Progenitor cell of endocrine pancreas (in vitro differentiated cells): ENCODE data around the gene STRIP1. TPM values are rescaled to one million over a fixed set of nuclear protein-coding genes. Genes with fewer than 3 reads are reported as not detected.

Experiments
- DNase-seq: peaks from one replicate; pipeline ENCODE4 v3.0.0; 2021; ENCODE audit warnings: low spot score; ENCODE audit not compliant: unreplicated experiment
- H3K27ac Mint-ChIP-seq: 2 replicates; pipeline ENCODE4 v1.8.0; 2021; ENCODE audit warnings: mild to moderate bottlenecking, moderate library complexity, mixed read lengths
- H3K27me3 Mint-ChIP-seq: 2 replicates; pipeline ENCODE4 v1.8.0; 2021; ENCODE audit warnings: mixed read lengths
- H3K36me3 Mint-ChIP-seq: 2 replicates; pipeline ENCODE4 v1.8.0; 2022; ENCODE audit warnings: mixed read lengths; ENCODE audit not compliant: insufficient read depth
- H3K4me1 Mint-ChIP-seq: 2 replicates; pipeline ENCODE4 v1.8.0; 2021; ENCODE audit warnings: low read depth, mixed read lengths
- H3K4me3 Mint-ChIP-seq: 2 replicates; pipeline ENCODE4 v1.8.0; 2021; ENCODE audit warnings: low read depth, mild to moderate bottlenecking, moderate library complexity, mixed read lengths
- H3K9me3 Mint-ChIP-seq: 2 replicates; pipeline ENCODE4 v1.8.0; 2021; ENCODE audit warnings: low read depth, mixed read lengths
- long read RNA-seq: library from polyadenylated mRNA; unstranded; transcript quantifications from one replicate; pipeline ENCODE4 v2.0.0, GENCODE V29; 2020
- total RNA-seq: library from RNA; stranded (reverse); gene quantifications from 2 replicates; pipeline ENCODE4 v1.2.1, GENCODE V29; 2021
- TF ChIP-seq, protein P1 (sequence below): fragments of 200-600 bp; sonication (generic); IDR thresholded peaks from one replicate; pipeline ENCODE4 v1.5.0; 2021; ENCODE audit warnings: antibody characterized with exemption, mild to moderate bottlenecking; ENCODE audit not compliant: unreplicated experiment

The STRIP1 gene, protein sequence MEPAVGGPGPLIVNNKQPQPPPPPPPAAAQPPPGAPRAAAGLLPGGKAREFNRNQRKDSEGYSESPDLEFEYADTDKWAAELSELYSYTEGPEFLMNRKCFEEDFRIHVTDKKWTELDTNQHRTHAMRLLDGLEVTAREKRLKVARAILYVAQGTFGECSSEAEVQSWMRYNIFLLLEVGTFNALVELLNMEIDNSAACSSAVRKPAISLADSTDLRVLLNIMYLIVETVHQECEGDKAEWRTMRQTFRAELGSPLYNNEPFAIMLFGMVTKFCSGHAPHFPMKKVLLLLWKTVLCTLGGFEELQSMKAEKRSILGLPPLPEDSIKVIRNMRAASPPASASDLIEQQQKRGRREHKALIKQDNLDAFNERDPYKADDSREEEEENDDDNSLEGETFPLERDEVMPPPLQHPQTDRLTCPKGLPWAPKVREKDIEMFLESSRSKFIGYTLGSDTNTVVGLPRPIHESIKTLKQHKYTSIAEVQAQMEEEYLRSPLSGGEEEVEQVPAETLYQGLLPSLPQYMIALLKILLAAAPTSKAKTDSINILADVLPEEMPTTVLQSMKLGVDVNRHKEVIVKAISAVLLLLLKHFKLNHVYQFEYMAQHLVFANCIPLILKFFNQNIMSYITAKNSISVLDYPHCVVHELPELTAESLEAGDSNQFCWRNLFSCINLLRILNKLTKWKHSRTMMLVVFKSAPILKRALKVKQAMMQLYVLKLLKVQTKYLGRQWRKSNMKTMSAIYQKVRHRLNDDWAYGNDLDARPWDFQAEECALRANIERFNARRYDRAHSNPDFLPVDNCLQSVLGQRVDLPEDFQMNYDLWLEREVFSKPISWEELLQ
- 79.1 and 86.4 TPM in 2 replicates for total RNA-seq
- long read RNA-seq, transcript STRIP1-201 (21 exons, 3,265 nt) = major isoform, 28 of 53 reads
- long read RNA-seq, partial matches to known transcripts = 18 of 53 reads
- long read RNA-seq, other reads (novel, unspliced or antisense) = 6 of 53 reads

DNA sequence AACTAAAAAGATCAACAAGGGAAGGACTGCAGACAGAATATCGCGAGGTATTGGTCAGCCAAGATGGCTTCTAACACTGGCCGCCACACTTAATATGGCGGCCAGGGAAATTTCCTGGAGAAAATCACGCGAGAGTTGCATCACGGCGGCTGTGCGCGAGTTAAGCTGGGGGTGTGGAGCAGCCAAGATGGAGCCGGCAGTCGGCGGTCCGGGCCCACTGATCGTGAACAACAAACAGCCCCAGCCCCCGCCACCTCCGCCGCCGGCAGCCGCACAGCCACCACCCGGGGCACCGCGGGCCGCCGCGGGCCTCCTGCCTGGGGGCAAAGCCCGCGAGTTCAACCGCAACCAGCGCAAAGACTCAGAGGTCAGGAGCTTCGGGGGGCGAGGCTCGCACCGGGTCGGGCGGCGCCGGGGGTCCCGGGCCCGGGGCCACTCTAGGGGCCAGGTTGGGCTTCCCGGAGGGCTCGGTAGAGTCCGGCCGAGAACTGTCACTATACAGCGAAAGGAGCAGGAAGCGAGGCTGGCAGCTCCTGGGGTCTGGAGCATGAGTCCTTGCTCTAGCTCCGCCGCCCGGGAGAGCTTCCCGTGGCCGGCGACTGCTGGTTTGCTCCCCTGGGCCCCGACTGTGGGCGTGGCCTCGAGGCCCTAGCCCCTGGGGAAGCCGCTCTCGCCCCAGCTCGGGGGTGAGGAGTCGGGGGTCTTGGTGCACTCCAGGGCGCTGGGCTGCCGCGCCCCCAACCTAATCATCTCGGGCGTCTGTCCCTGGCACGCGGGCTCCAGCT lies at the start of gene STRIP1:
STRIP1 (plus strand) TSS at position 174 of the 785 bp plus-strand sequence; CDS start at position 188, 14 bp downstream.
- peak; percentile 74 for DNase-seq
- Mint-ChIP-seq H3K36me3 (peaks cover 11% of the 10 kb centered on the region), H3K27me3 (no peaks in the 10 kb centered on the region)

GRCh38 chr1:109985247-109986053 lies 49.0 kb upstream of the STRIP1 start:
- Mint-ChIP-seq H3K9me3 (no peaks in the 10 kb centered on the region), H3K36me3 (peaks cover 11% of the 10 kb centered on the region)

More for the DNA sequence above, at the start of gene STRIP1:
- TF ChIP-seq, protein P1, sequence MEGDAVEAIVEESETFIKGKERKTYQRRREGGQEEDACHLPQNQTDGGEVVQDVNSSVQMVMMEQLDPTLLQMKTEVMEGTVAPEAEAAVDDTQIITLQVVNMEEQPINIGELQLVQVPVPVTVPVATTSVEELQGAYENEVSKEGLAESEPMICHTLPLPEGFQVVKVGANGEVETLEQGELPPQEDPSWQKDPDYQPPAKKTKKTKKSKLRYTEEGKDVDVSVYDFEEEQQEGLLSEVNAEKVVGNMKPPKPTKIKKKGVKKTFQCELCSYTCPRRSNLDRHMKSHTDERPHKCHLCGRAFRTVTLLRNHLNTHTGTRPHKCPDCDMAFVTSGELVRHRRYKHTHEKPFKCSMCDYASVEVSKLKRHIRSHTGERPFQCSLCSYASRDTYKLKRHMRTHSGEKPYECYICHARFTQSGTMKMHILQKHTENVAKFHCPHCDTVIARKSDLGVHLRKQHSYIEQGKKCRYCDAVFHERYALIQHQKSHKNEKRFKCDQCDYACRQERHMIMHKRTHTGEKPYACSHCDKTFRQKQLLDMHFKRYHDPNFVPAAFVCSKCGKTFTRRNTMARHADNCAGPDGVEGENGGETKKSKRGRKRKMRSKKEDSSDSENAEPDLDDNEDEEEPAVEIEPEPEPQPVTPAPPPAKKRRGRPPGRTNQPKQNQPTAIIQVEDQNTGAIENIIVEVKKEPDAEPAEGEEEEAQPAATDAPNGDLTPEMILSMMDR = no peak
- Mint-ChIP-seq H3K4me3 (peak within 1 kb of the TSS; percentile 94), H3K9me3 (no peaks in the 10 kb centered on the region), H3K4me1 (peaks cover 21% of the 10 kb centered on the region), H3K27ac (peak within 1 kb of the TSS; percentile 96)

DNA sequence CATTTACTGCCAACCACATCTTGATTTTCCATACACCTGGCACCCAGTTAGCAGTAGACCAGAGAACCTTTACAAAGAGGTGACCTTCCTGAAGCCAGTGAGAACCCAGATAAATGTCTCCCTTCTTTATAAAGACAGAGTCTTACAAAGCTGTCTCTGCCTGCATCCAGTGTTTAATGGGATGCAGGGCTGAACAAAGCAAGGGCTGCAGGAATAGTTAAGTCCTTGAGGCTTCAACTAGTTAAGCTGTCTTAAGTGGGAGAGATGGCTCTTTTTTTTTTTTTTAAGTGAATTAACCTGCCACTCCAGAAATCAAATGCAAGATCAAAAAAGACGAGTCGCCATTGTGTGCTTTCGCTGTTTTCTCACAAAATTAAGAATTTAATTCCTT lies 48.4 kb upstream of the STRIP1 start:
- Mint-ChIP-seq H3K27ac (peak overlapping the region; percentile 100), H3K36me3 (peaks cover 13% of the 10 kb centered on the region), H3K9me3 (no peaks in the 10 kb centered on the region), H3K27me3 (peaks cover 4% of the 10 kb centered on the region), H3K4me1 (peaks cover 47% of the 10 kb centered on the region), H3K4me3 (peak overlapping the region; percentile 95)
- no peak for DNase-seq
- TF ChIP-seq, protein P1 = no peak

More at GRCh38 chr1:109985247-109986053, 49.0 kb upstream of the STRIP1 start:
- H3K4me1 Mint-ChIP-seq = peaks cover 44% of the 10 kb centered on the region
- peak overlapping the region; percentile 100 for H3K27ac Mint-ChIP-seq
- TF ChIP-seq, protein P1 = no peak
- peaks cover 4% of the 10 kb centered on the region for H3K27me3 Mint-ChIP-seq
- peak overlapping the region; percentile 95 for H3K4me3 Mint-ChIP-seq
- DNase-seq = no peak

DNA sequence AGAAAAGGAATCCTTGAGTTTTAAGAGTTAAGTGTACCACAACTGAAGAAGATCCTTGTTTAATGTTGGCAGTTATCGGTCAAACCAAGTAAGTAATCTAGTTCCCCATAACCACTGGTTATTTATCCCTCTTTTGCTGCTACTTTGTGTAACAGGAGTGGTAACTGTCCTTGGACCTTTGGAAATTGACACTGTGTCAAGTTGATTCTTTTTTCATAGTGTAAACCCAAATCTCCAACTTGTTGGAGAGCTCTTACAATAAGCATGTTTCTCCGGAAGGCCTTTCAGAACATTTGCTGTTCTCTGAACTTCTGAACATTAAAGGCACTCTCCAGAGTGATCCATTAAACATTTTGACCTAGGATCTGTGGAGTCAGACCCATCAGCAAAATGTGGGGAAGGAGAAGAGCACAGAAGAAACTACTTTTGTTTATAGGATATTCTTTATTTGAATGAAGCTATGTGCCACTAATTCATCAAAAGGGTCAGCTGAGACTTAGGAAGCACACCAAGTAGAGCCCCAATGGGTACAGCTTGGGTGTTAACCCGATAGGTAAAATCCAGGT lies 46.0 kb upstream of the STRIP1 start:
- no peak for DNase-seq
- Mint-ChIP-seq H3K9me3 (no peaks in the 10 kb centered on the region), H3K4me1 (peaks cover 51% of the 10 kb centered on the region), H3K27ac (no peak overlapping the region), H3K27me3 (peaks cover under 1% of the 10 kb centered on the region), H3K36me3 (peaks cover 13% of the 10 kb centered on the region), H3K4me3 (no peak overlapping the region)
- TF ChIP-seq, protein P1 = no peak
